Gastroesophageal sphincter (tissue), 4 donors: ENCODE results near the gene USP32. TPM values are rescaled to one million over a fixed set of nuclear protein-coding genes. Genes with fewer than 3 reads are reported as not detected.

Experiments used
- ATAC-seq: fragments of 150-250 bp; one replicate; pipeline ENCODE4 v1.9.1; 2016; ENCODE audit warnings: mild to moderate bottlenecking, moderate library complexity
- H3K27ac ChIP-seq, 4 donors: fragments of 200-600 bp; sonication (generic) in 3 of 4; 1 replicate in 3 of 4; 2 replicates in 1 of 4; pipeline ENCODE4 v1.5.1; 2016 to 2019
- H3K27me3 ChIP-seq: fragments of 200-600 bp; sonication (generic); one replicate; pipeline ENCODE4 v1.5.1; 2019
- H3K36me3 ChIP-seq, 2 donors: fragments of 200-600 bp; sonication (generic); one replicate each; pipeline ENCODE4 v1.5.1; 2019; ENCODE audit warnings: control low read depth in 1 of 2
- H3K4me1 ChIP-seq, 3 donors: fragments of 200-600 bp; sonication (generic); 1 replicate in 2 of 3; 2 replicates in 1 of 3; pipeline ENCODE4 v1.5.1; 2016 to 2019; ENCODE audit warnings: control low read depth in 2 of 3
- H3K4me3 ChIP-seq, 2 donors: fragments of 200-600 bp; sonication (generic); one replicate each; pipeline ENCODE4 v1.5.1; 2019; ENCODE audit warnings: mild to moderate bottlenecking in 1 of 2, moderate library complexity in 1 of 2
- H3K9me3 ChIP-seq, 3 donors: fragments of 200-600 bp; sonication (generic); one replicate each; pipeline ENCODE4 v1.5.1; 2017 to 2019; ENCODE audit warnings: control low read depth in 2 of 3
- EP300 ChIP-seq: sonication (generic); formaldehyde crosslinking; IDR thresholded peaks from one replicate; pipeline ENCODE4 v1.6.1; 2017; ENCODE audit warnings: antibody characterized with exemption, mild to moderate bottlenecking
- POLR2A ChIP-seq, 2 donors: fragments of 450-650 bp; IDR thresholded peaks; one replicate each; pipeline ENCODE4 v1.6.1; 2017; ENCODE audit warnings: antibody characterized with exemption in 2 of 2, mild to moderate bottlenecking in 2 of 2, moderate library complexity in 1 of 2
- POLR2AphosphoS5 ChIP-seq: sonication (generic); formaldehyde crosslinking; IDR thresholded peaks from one replicate; pipeline ENCODE4 v1.6.1; 2017; ENCODE audit warnings: antibody characterized with exemption
- WGBS, 2 donors: methylation state at CpG; one replicate each; pipeline ENCODE4 v1.1.5; 2018; ENCODE audit warnings: low coverage in 1 of 2; 5-methylcytosine and 5-hydroxymethylcytosine counted together
- total RNA-seq, 4 donors: library from RNA; depleted of rRNA; stranded (reverse); fragments of >200 nt; gene quantifications; one replicate each; pipeline ENCODE4 v1.1.0, GENCODE V29; 2016
- TF ChIP-seq, protein P1 (sequence below), 4 experiments: fragments of 200-600 bp in 2 of 4; fragments of 450-650 bp in 2 of 4; sonication (generic) in 1 of 4; IDR thresholded peaks; one replicate each; pipeline ENCODE4 v1.5.1; 2017 to 2019; ENCODE audit warnings: antibody characterized with exemption in 4 of 4, mild to moderate bottlenecking in 2 of 4, moderate library complexity in 2 of 4

Gene USP32
- total RNA-seq, 4 donors from 2014 or later = 44.1 to 55.5 (median 51.4) TPM

DNA sequence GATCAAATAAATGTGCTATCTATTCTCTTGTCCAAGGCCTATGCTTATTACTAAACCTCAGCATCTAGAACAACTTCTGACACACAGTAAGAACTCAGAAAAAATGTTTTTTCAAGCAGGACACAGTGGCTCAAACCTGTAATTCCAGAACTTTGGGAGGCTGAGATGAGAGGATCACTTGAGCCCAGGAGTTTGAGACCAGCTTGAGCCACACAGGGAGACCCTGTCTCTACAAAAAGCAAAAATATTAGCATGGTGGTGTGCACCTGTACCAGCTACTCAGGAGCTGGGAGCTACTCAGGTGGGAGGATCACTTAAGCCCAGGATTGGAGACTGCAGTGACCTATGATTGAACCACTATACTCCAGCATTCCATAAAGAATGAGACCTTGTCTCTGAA, 32.5 kb downstream of the USP32 start:
- no peak overlapping the region for H3K4me3 ChIP-seq
- H3K4me1 ChIP-seq = peaks cover 0 to 42% (median 6%) of the 10 kb centered on the region in 3 donors
- TF ChIP-seq EP300 (no peak), POLR2AphosphoS5 (no peak), POLR2A (IDR thresholded peaks at IDR 0.05) (no peak)
- TF ChIP-seq, protein P1, sequence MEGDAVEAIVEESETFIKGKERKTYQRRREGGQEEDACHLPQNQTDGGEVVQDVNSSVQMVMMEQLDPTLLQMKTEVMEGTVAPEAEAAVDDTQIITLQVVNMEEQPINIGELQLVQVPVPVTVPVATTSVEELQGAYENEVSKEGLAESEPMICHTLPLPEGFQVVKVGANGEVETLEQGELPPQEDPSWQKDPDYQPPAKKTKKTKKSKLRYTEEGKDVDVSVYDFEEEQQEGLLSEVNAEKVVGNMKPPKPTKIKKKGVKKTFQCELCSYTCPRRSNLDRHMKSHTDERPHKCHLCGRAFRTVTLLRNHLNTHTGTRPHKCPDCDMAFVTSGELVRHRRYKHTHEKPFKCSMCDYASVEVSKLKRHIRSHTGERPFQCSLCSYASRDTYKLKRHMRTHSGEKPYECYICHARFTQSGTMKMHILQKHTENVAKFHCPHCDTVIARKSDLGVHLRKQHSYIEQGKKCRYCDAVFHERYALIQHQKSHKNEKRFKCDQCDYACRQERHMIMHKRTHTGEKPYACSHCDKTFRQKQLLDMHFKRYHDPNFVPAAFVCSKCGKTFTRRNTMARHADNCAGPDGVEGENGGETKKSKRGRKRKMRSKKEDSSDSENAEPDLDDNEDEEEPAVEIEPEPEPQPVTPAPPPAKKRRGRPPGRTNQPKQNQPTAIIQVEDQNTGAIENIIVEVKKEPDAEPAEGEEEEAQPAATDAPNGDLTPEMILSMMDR (IDR thresholded peaks at IDR 0.05) = no peak
- H3K27ac ChIP-seq = no peak overlapping the region
- no peak for ATAC-seq
- H3K27me3 ChIP-seq = no peaks in the 10 kb centered on the region
- no peaks in the 10 kb centered on the region for H3K36me3 ChIP-seq
- H3K9me3 ChIP-seq = no peaks in the 10 kb centered on the region

- Histone ChIP-seq H3K27me3 (no peaks in the 10 kb centered on the region), H3K27ac (no peak overlapping the region), H3K9me3 (no peaks in the 10 kb centered on the region), H3K36me3 (no peaks in the 10 kb centered on the region), H3K4me1 (peaks cover 0 to 48% (median 7%) of the 10 kb centered on the region in 3 donors), H3K4me3 (no peak overlapping the region)
- ATAC-seq = no peak
- TF ChIP-seq POLR2A (IDR thresholded peaks at IDR 0.05) (no peak), EP300 (no peak), POLR2AphosphoS5 (no peak)
- TF ChIP-seq, protein P1 (IDR thresholded peaks at IDR 0.05) = no peak
- WGBS, 2 donors = 85 to 86% methylated on average over 3 of the region's 3 CpGs
These were observed 33.2 kb downstream of the USP32 start for GRCh38 chr17:60358606-60359225.

DNA sequence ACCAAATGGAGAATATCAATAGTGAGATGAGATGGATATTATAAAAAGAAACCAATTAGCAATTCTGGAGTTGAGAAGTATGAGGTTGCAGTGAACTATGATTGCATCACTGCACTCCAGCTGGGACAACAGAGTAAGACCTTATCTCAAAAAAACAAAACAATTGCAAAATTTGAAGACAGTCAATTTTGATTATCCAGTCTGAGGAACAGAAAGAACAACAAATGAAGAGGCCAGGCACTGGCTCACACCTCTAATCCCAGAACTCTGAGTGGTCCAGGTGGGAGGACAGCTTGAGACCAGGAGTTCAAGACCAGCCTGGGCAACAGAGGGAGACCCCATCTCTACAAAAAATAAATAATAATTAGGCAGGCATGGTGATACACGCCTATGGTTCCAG, 35.0 kb downstream of the USP32 start:
- Histone ChIP-seq H3K27me3 (no peaks in the 10 kb centered on the region), H3K4me3 (no peak overlapping the region), H3K36me3 (no peaks in the 10 kb centered on the region), H3K4me1 (peaks cover 0 to 38% (median 7%) of the 10 kb centered on the region in 3 donors), H3K9me3 (no peaks in the 10 kb centered on the region), H3K27ac (no peak overlapping the region)
- TF ChIP-seq POLR2A (IDR thresholded peaks at IDR 0.05) (no peak), POLR2AphosphoS5 (no peak), EP300 (no peak)
- TF ChIP-seq, protein P1 (IDR thresholded peaks at IDR 0.05) = no peak
- WGBS, 2 donors = 86 to 92% methylated on average over 1 of the region's 1 CpG
- ATAC-seq = peak; percentile 57

DNA sequence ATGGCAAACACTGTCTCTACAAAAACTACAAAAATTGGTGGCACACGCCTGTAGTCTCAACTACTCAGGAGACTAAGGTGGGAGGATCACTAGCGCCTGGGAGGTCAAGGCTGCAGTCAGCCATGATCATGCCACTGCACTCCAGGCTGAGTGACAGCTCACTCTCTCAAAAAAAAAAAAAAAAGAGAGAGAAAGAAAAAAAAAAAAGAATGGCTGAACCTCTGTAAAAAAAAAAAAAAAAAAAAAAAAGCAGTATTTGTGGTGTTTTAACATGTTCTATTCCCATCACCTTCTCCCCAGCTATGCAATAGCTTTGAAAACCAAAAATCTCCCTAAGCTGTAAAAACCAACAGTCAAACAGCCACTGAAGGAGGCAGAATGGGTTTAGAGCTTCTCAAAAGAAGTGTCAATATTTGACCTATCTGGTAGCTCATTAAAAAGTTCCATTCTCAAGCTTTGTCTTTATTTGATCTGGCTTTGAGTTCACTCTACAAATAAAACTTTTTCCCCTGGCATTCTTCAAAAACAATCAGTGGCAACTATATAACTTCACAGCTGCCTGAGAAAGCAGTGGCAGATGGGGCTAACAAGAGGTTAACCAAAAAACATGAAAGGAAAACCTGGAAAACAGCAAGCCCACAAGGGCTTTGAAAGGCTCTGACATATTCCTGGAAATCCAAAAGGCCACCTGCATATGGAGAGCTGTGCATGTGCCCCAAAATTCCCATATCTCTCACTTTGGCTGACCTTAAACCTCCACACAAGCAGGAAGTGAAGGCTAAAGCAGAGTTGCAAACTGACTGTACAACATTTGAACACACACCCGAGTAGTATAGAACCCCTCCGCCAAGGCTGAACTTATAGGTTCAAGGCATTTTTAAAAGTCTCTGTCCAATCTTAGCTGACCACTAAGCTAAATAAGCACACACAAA, 36.0 kb downstream of the USP32 start:
- Histone ChIP-seq H3K27me3 (no peaks in the 10 kb centered on the region), H3K27ac (no peak overlapping the region), H3K4me1 (peaks cover 0 to 39% (median 7%) of the 10 kb centered on the region in 3 donors), H3K9me3 (no peaks in the 10 kb centered on the region), H3K36me3 (no peaks in the 10 kb centered on the region), H3K4me3 (no peak overlapping the region)
- no peak for ATAC-seq
- WGBS, 2 donors = 86 to 100% methylated on average over 1 to 2 of the region's 4 CpGs
- TF ChIP-seq POLR2A (IDR thresholded peaks at IDR 0.05) = no peak

GRCh38 chr17:60354223-60354622, 37.7 kb downstream of the USP32 start:
- no peaks in the 10 kb centered on the region for H3K27me3 ChIP-seq
- no peaks in the 10 kb centered on the region for H3K36me3 ChIP-seq
- no peak overlapping the region for H3K4me3 ChIP-seq
- TF ChIP-seq EP300 (no peak), POLR2A (IDR thresholded peaks at IDR 0.05) (no peak), POLR2AphosphoS5 (no peak)
- TF ChIP-seq, protein P1 (IDR thresholded peaks at IDR 0.05) = no peak
- H3K27ac ChIP-seq = no peak overlapping the region
- H3K9me3 ChIP-seq = no peaks in the 10 kb centered on the region
- no peak for ATAC-seq
- peaks cover 0 to 41% (median 7%) of the 10 kb centered on the region in 3 donors for H3K4me1 ChIP-seq
- WGBS, 2 donors = 11 to 20% methylated on average over 1 of the region's 1 CpG
